BE2C (cell line): ENCODE measurements around the gene ADAM8.

Experiments used
- DNase-seq: peaks from one replicate; pipeline ENCODE4 v3.0.0-alpha.2; 2020
- H3K27me3 ChIP-seq: fragments of 250-450 bp; sonication (Bioruptor Pico); 2 replicates; pipeline ENCODE4 v1.5.1; 2020; ENCODE audit warnings: mild to moderate bottlenecking
- H3K36me3 ChIP-seq: fragments of 250-450 bp; sonication (Bioruptor Pico); 2 replicates; pipeline ENCODE4 v1.5.1; 2020; ENCODE audit warnings: mild to moderate bottlenecking
- H3K4me1 ChIP-seq: fragments of 250-450 bp; sonication (Bioruptor Pico); 2 replicates; pipeline ENCODE4 v1.5.1; 2020
- H3K4me3 ChIP-seq: 2 replicates; pipeline ENCODE4 v1.5.1; 2011; ENCODE audit warnings: low read depth, low read length
- H3K9me3 ChIP-seq: fragments of 250-450 bp; sonication (Bioruptor Pico); 2 replicates; pipeline ENCODE4 v1.5.1; 2020
- CTCF ChIP-seq: IDR thresholded peaks from 2 replicates; pipeline ENCODE4 v1.5.1; 2012; ENCODE audit warnings: mild to moderate bottlenecking, low read depth, low read length

The ADAM8 gene

GRCh38 chr10:133258818-133259601, 17.7 kb downstream of the ADAM8 start:
- no peak for TF ChIP-seq CTCF
- Histone ChIP-seq H3K4me3 (no peak overlapping the region), H3K36me3 (no peaks in the 10 kb centered on the region), H3K9me3 (no peaks in the 10 kb centered on the region), H3K4me1 (peaks cover 6% of the 10 kb centered on the region), H3K27me3 (peaks cover 11% of the 10 kb centered on the region)
- DNase-seq: no peak

GRCh38 chr10:133258066-133258817, 18.4 kb downstream of the ADAM8 start:
- Histone ChIP-seq H3K9me3 (no peaks in the 10 kb centered on the region), H3K4me1 (peaks cover 6% of the 10 kb centered on the region), H3K36me3 (no peaks in the 10 kb centered on the region), H3K4me3 (peak overlapping the region; percentile 53), H3K27me3 (peaks cover 9% of the 10 kb centered on the region)
- no peak for TF ChIP-seq CTCF
- no peak for DNase-seq

GRCh38 chr10:133257489-133258065, 19.1 kb downstream of the ADAM8 start:
- H3K36me3 ChIP-seq: no peaks in the 10 kb centered on the region
- peaks cover 2% of the 10 kb centered on the region for H3K27me3 ChIP-seq
- TF ChIP-seq CTCF: peak; percentile 36
- peak; percentile 56 for DNase-seq
- no peaks in the 10 kb centered on the region for H3K9me3 ChIP-seq
- peaks cover 6% of the 10 kb centered on the region for H3K4me1 ChIP-seq
- peak overlapping the region; percentile 53 for H3K4me3 ChIP-seq

GRCh38 chr10:133255323-133255722, 21.3 kb downstream of the ADAM8 start:
- DNase-seq: no peak
- no peak overlapping the region for H3K4me3 ChIP-seq
- H3K9me3 ChIP-seq: no peaks in the 10 kb centered on the region
- TF ChIP-seq CTCF: no peak
- H3K27me3 ChIP-seq: no peaks in the 10 kb centered on the region
- H3K4me1 ChIP-seq: peaks cover 6% of the 10 kb centered on the region
- no peaks in the 10 kb centered on the region for H3K36me3 ChIP-seq

- H3K4me3 ChIP-seq: no peak overlapping the region
- peaks cover 6% of the 10 kb centered on the region for H3K4me1 ChIP-seq
- no peaks in the 10 kb centered on the region for H3K27me3 ChIP-seq
- no peak for DNase-seq
- no peaks in the 10 kb centered on the region for H3K9me3 ChIP-seq
- no peak for TF ChIP-seq CTCF
- H3K36me3 ChIP-seq: no peaks in the 10 kb centered on the region
Observed at GRCh38 chr10:133254421-133255120, 22.1 kb downstream of the ADAM8 start.
